ENCODE results near the gene ANKRD10. TPM values are rescaled to one million over a fixed set of nuclear protein-coding genes. Genes with fewer than 3 reads are reported as not detected.

The ANKRD10 gene
- total and polyA plus RNA-seq, 2 donors (not counting 3 experiments of a cell fraction or from before 2014, with no cell fraction given): 44.5 to 94.1 TPM

DNA sequence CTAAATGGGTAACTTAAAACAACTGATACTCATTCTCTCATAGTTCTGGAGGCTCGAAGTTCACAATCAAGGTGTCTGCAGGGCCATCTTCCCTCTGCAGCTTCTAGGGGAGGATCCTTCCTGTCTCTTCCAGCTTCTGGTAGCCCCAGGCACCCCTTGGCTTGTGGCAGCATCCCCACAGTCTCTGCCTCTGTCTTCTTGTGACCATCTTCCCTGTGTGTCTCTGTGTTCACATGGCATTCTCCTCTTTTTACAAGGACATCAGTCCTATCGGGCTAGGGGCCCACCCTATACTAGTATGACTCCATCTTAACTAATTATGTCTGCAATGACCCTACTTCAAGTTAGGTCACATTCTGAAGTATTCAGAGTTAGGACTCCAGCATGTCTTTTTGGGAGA lies 73.5 kb downstream of the ANKRD10 start:
- H3K4me3 ChIP-seq (replicated peaks in 1 of 3; ENCODE audit: insufficient read depth in 1 of 3, low read depth in 1 of 3, low read length in 3 of 3): no peak overlapping the region
- no peak for FAIRE-seq
- no TSS peak for BruUV-seq (replicated peaks)
- H4K20me1 ChIP-seq (replicated peaks; ENCODE audit: control insufficient read depth, extremely low read depth, insufficient read depth, low read length): no peaks in the 10 kb centered on the region
- H3K36me3 ChIP-seq (ENCODE audit: control insufficient read depth in 2 of 2, extremely low read depth in 1 of 2, insufficient read depth in 2 of 2, low read length in 2 of 2): no peaks in the 10 kb centered on the region
- H3K4me2 ChIP-seq (ENCODE audit: insufficient read depth, low read length): no peak overlapping the region
- no peak for TF ChIP-seq CTCF (IDR thresholded peaks at IDR 0.05; ENCODE audit: extremely low read depth in 1 of 2, insufficient read depth in 1 of 2, low read depth in 1 of 2, low read length in 2 of 2)
- TF ChIP-seq MAX (IDR thresholded peaks at IDR 0.05; ENCODE audit: insufficient read depth, insufficient read length): no peak
- TF ChIP-seq FOS (IDR thresholded peaks at IDR 0.05; ENCODE audit: borderline replicate concordance, insufficient read depth, low read length): no peak
- TF ChIP-seq MYC (IDR thresholded peaks at IDR 0.05; ENCODE audit: low read depth, low read length): no peak
- TF ChIP-seq POLR2AphosphoS5 (IDR thresholded peaks at IDR 0.05; ENCODE audit: insufficient read depth, low read depth, low read length): no peak
- no peak for TF ChIP-seq POLR2A (IDR thresholded peaks at IDR 0.05; ENCODE audit: low read depth, low read length)
- no peak for TF ChIP-seq JUN (IDR thresholded peaks at IDR 0.05; ENCODE audit: borderline replicate concordance, insufficient read depth, insufficient read length, low read depth)
- no peak for TF ChIP-seq GATA2 (IDR thresholded peaks at IDR 0.05; ENCODE audit: insufficient read depth, insufficient read length, low read depth, low read length)
- no peak for TF ChIP-seq EZH2 (IDR thresholded peaks at IDR 0.05; ENCODE audit: borderline replicate concordance, low read depth, low read length, severe bottlenecking)
- no peaks in the 10 kb centered on the region for H3K79me2 ChIP-seq (ENCODE audit: control insufficient read depth, insufficient read depth, low read length)
- no peak overlapping the region for H3K9ac ChIP-seq (replicated peaks; ENCODE audit: extremely low read depth, insufficient read depth, low read length)
- ChIA-PET CTCF (interaction anchor here (0.7 kb wide), 1 partner anchor 11 kb away, joined by 3 read pairs; no protein-coding TSS in a partner anchor), POLR2A (no interaction called here)
- H2AFZ ChIP-seq (ENCODE audit: low read depth, low read length): no peak overlapping the region
- intact Hi-C loops (cut with micrococcal nuclease): no loop called here
- H3K4me1 ChIP-seq (ENCODE audit: control insufficient read depth, extremely low read depth, insufficient read depth, low read length): no peaks in the 10 kb centered on the region
- DNase-seq (ENCODE audit: low read depth, low spot score): no peak
- no peaks in the 10 kb centered on the region for H3K9me3 ChIP-seq (replicated peaks; ENCODE audit: control insufficient read depth, insufficient read depth, low read length)
- dilution Hi-C loops (cut with MboI; ENCODE audit: extremely low pct_ligation_motif_present, low sequenced_read_pairs): no loop called here
- peaks cover 19 to 33% of the 10 kb centered on the region in 2 experiments for H3K27me3 ChIP-seq (ENCODE audit: control insufficient read depth in 2 of 2, insufficient read depth in 2 of 2, low read length in 2 of 2)
- H3K9me1 ChIP-seq (replicated peaks; ENCODE audit: control insufficient read depth, extremely low read depth, insufficient read depth, low read length): no peaks in the 10 kb centered on the region
- H3K27ac ChIP-seq (ENCODE audit: insufficient read depth, low read depth, low read length): no peak overlapping the region

All from endothelial cell of umbilical vein (primary cell).